H9 (cell line): ENCODE data around the gene MTMR3. TPM values are rescaled to one million over a fixed set of nuclear protein-coding genes. Genes with fewer than 3 reads are reported as not detected.

ENCODE experiments used
- DNase-seq: peaks from one replicate; pipeline ENCODE4 v3.0.0-alpha.2; 2017
- H2AFZ ChIP-seq: one replicate; pipeline ENCODE4 v1.6.1; 2013; ENCODE audit warnings: mild to moderate bottlenecking, low read length, control low read depth, moderate library complexity
- H2AK5ac ChIP-seq: 2 replicates; pipeline ENCODE4 v1.6.1; 2013; ENCODE audit warnings: low read length, control low read depth, mixed read lengths; ENCODE audit not compliant: insufficient read length
- H2BK120ac ChIP-seq: one replicate; pipeline ENCODE4 v1.6.1; 2013; ENCODE audit warnings: low read depth, mild to moderate bottlenecking, low read length, control low read depth, inconsistent platforms; ENCODE audit not compliant: poor library complexity, severe bottlenecking
- H2BK12ac ChIP-seq: 2 replicates; pipeline ENCODE4 v1.6.1; 2013; ENCODE audit warnings: low read length, control low read depth, mixed read lengths, low read depth; ENCODE audit not compliant: insufficient read length
- H2BK15ac ChIP-seq: 2 replicates; pipeline ENCODE4 v1.6.1; 2013; ENCODE audit warnings: low read depth, low read length, control low read depth
- H2BK20ac ChIP-seq: one replicate; pipeline ENCODE4 v1.6.1; 2013; ENCODE audit warnings: low read depth, mild to moderate bottlenecking, low read length, control low read depth, inconsistent platforms; ENCODE audit not compliant: poor library complexity, severe bottlenecking
- H2BK5ac ChIP-seq: 2 replicates; pipeline ENCODE4 v1.6.1; 2013; ENCODE audit warnings: low read length, control low read depth, mixed read lengths; ENCODE audit not compliant: insufficient read length
- H3K14ac ChIP-seq: 2 replicates; pipeline ENCODE4 v1.6.1; 2013; ENCODE audit warnings: low read length, control low read depth; ENCODE audit not compliant: insufficient read depth
- H3K18ac ChIP-seq: 2 replicates; pipeline ENCODE4 v1.6.1; 2013; ENCODE audit warnings: low read depth, mild to moderate bottlenecking, mixed read lengths, low read length, control low read depth; ENCODE audit not compliant: insufficient read length
- H3K23ac ChIP-seq: 2 replicates; pipeline ENCODE4 v1.6.1; 2013; ENCODE audit warnings: low read length, control low read depth, mixed read lengths, low read depth; ENCODE audit not compliant: insufficient read length
- H3K23me2 ChIP-seq: 2 replicates; pipeline ENCODE4 v1.6.1; 2013; ENCODE audit warnings: low read depth, mild to moderate bottlenecking, mixed read lengths, low read length, control low read depth; ENCODE audit not compliant: insufficient read length, poor library complexity, severe bottlenecking
- H3K27ac ChIP-seq: 2 replicates; pipeline ENCODE4 v1.5.1; 2013; ENCODE audit warnings: low read length, control low read depth, mixed read lengths, low read depth; ENCODE audit not compliant: insufficient read length
- H3K27me3 ChIP-seq: 2 replicates; pipeline ENCODE4 v1.6.1; 2013; ENCODE audit warnings: low read length, control low read depth, inconsistent platforms; ENCODE audit not compliant: insufficient read depth
- H3K4ac ChIP-seq: 2 replicates; pipeline ENCODE4 v1.6.1; 2013; ENCODE audit warnings: low read depth, mild to moderate bottlenecking, control low read depth, inconsistent platforms, low read length, moderate library complexity
- H3K4me1 ChIP-seq: 2 replicates; pipeline ENCODE4 v1.6.1; 2013; ENCODE audit warnings: low read length, control low read depth, inconsistent platforms; ENCODE audit not compliant: insufficient read depth
- H3K4me2 ChIP-seq: 2 replicates; pipeline ENCODE4 v1.6.1; 2013; ENCODE audit warnings: low read length, control low read depth, mixed read lengths; ENCODE audit not compliant: insufficient read length, insufficient read depth
- H3K56ac ChIP-seq: 2 replicates; pipeline ENCODE4 v1.6.1; 2013; ENCODE audit warnings: low read depth, mild to moderate bottlenecking, mixed read lengths, low read length, control low read depth; ENCODE audit not compliant: insufficient read length
- H3K79me1 ChIP-seq: 2 replicates; pipeline ENCODE4 v1.6.1; 2013; ENCODE audit warnings: low read depth, mild to moderate bottlenecking, moderate library complexity, low read length, control low read depth, inconsistent platforms; ENCODE audit not compliant: insufficient read depth, poor library complexity, severe bottlenecking
- H3K79me2 ChIP-seq: 2 replicates; pipeline ENCODE4 v1.6.1; 2013; ENCODE audit warnings: low read length, control low read depth, inconsistent platforms; ENCODE audit not compliant: insufficient read depth
- H3K9ac ChIP-seq: 2 replicates; pipeline ENCODE4 v1.6.1; 2013; ENCODE audit warnings: low read length, control low read depth, mixed read lengths; ENCODE audit not compliant: insufficient read length; ENCODE audit errors: extremely low read depth
- H3K9me3 ChIP-seq: one replicate; pipeline ENCODE4 v1.6.1; 2013; ENCODE audit warnings: low read depth, low read length, inconsistent platforms; ENCODE audit not compliant: control insufficient read depth
- H3T11ph ChIP-seq: one replicate; pipeline ENCODE4 v1.6.1; 2013; ENCODE audit warnings: mild to moderate bottlenecking, low read length, control low read depth, inconsistent platforms
- H4K20me1 ChIP-seq: one replicate; pipeline ENCODE4 v1.6.1; 2013; ENCODE audit not compliant: control insufficient read depth, insufficient read length, insufficient read depth
- H4K5ac ChIP-seq: 2 replicates; pipeline ENCODE4 v1.6.1; 2013; ENCODE audit warnings: low read depth, mild to moderate bottlenecking, mixed read lengths, low read length, control low read depth; ENCODE audit not compliant: insufficient read length
- H4K8ac ChIP-seq: replicated peaks from 2 replicates; pipeline ENCODE4 v1.6.1; 2013; ENCODE audit warnings: low read length, control low read depth, mixed read lengths, low read depth; ENCODE audit not compliant: insufficient read length
- H4K91ac ChIP-seq: 2 replicates; pipeline ENCODE4 v1.6.1; 2013; ENCODE audit warnings: low read depth, mild to moderate bottlenecking, moderate library complexity, mixed read lengths, low read length, control low read depth; ENCODE audit not compliant: insufficient read length
- H3K27ac Mint-ChIP-seq, 3 experiments: 2 replicates in 2 of 3; 3 replicates in 1 of 3; pipeline ENCODE4 v1.8.0; 2020 to 2021; ENCODE audit warnings: mixed read lengths in 3 of 3, mild to moderate bottlenecking in 1 of 3, moderate library complexity in 1 of 3
- H3K27me3 Mint-ChIP-seq: 2 replicates; pipeline ENCODE4 v1.8.0; 2021; ENCODE audit warnings: low read depth, mild to moderate bottlenecking, moderate library complexity, mixed read lengths
- H3K36me3 Mint-ChIP-seq, 3 experiments: 2 replicates in 2 of 3; 3 replicates in 1 of 3; pipeline ENCODE4 v1.8.0; 2020 to 2021; ENCODE audit warnings: low read depth in 3 of 3, mixed read lengths in 3 of 3; ENCODE audit not compliant: insufficient read depth in 1 of 3
- H3K4me1 Mint-ChIP-seq, 2 experiments: 2 replicates each; pipeline ENCODE4 v1.8.0; 2020; ENCODE audit warnings: mixed read lengths in 2 of 2
- H3K4me3 Mint-ChIP-seq, 2 experiments: 2 replicates in 1 of 2; 3 replicates in 1 of 2; pipeline ENCODE4 v1.8.0; 2020 to 2021; ENCODE audit warnings: mild to moderate bottlenecking in 2 of 2, mixed read lengths in 2 of 2, moderate library complexity in 1 of 2
- H3K9me3 Mint-ChIP-seq, 2 experiments: 2 replicates in 1 of 2; 3 replicates in 1 of 2; pipeline ENCODE4 v1.8.0; 2020; ENCODE audit warnings: mild to moderate bottlenecking in 2 of 2, mixed read lengths in 2 of 2, moderate library complexity in 1 of 2
- WGBS: extraction: QIAGEN DNeasy Blood & Tissue Kit; methylation state at CpG from one replicate; pipeline ENCODE4 v1.1.7; 2013; ENCODE audit warnings: missing lambda C conversion rate, low lambda C conversion rate, mixed read lengths; ENCODE audit not compliant: insufficient read length; ENCODE audit errors: extremely low coverage; 5-methylcytosine and 5-hydroxymethylcytosine counted together
- total RNA-seq: library from RNA; stranded (reverse); gene quantifications from 2 replicates; pipeline ENCODE4 v1.2.1, GENCODE V29; 2021
- TF ChIP-seq, protein P1 (sequence below): fragments of 200-600 bp; sonication (generic); conservative IDR thresholded peaks from 3 replicates; pipeline ENCODE4 v1.8.0; 2021; ENCODE audit warnings: antibody characterized with exemption, mild to moderate bottlenecking

Gene MTMR3
- total RNA-seq, 1 experiment from 2014 or later, result 19.8 TPM

DNA sequence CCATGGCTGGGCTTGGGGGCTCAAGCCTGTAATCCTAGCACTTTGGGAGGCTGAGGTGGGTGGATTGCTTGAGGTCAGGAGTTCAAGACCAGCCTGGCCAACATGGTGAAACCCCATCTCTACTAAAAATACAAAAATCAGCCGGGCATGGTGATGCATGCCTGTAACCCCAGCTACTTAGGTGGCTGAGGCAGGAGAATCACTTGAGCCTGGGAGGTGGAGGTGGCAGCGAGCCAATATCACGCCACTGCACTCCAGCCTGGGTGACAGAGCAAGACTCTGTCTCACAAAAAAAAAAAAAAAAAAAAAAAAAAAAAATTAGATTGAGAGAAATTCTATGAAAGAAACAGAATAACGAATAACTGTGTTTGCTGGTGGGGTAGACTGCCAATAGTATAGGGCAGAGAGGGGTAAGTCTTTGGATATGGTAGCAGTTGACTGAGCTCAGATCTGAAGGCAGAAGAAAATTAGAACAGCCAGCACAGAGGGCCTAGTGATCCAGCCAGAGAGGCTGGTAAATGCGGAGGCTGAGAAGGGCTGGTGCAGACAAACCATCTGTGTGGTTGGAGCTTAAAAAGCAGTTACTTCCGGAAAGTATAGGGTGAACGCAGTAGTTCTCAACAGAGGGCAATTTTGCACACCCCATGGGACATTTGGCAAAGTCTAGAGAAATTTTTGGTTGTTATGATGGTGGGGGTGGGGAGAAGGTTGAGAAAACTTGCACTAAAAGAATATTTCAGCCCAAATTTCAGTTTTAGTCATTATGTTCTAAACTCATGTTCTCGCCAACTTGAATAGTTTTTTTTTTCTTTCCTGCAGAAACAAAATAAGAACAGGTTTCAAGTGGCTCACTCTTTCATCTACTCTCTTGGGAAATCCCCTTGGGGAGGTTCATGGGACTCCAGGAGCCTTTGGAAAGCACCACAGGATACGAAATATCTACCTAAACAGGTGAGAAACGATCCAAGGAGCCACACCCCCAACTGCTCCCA is 195.6 kb downstream of the MTMR3 start:
- Histone ChIP-seq H3T11ph (no peak overlapping the region), H2BK12ac (no peak overlapping the region), H2AK5ac (no peak overlapping the region), H3K4me1 (no peaks in the 10 kb centered on the region), H2BK15ac (no peak overlapping the region), H3K27ac (no peak overlapping the region), H3K9me3 (no peaks in the 10 kb centered on the region), H3K4me2 (no peak overlapping the region), H3K27me3 (no peaks in the 10 kb centered on the region), H3K23ac (no peak overlapping the region), H3K18ac (no peak overlapping the region), H3K79me1 (no peaks in the 10 kb centered on the region), H3K79me2 (no peaks in the 10 kb centered on the region), H4K8ac (no peak overlapping the region), H4K20me1 (no peaks in the 10 kb centered on the region), H4K5ac (no peak overlapping the region), H2AFZ (no peak overlapping the region), H2BK5ac (no peak overlapping the region), H3K9ac (no peak overlapping the region), H4K91ac (no peak overlapping the region), H2BK20ac (no peak overlapping the region), H3K23me2 (peaks cover 4% of the 10 kb centered on the region), H3K14ac (no peak overlapping the region), H3K4ac (no peak overlapping the region), H3K56ac (no peak overlapping the region), H2BK120ac (no peak overlapping the region)
- Mint-ChIP-seq H3K9me3 (peaks cover 3 to 4% of the 10 kb centered on the region in 2 experiments; a peak in 3 of 5 replicates), H3K27me3 (peaks cover 27% of the 10 kb centered on the region), H3K27ac (peak overlapping the region in 1 of 3 experiments; percentile 29; a peak in 1 of 7 replicates), H3K4me1 (peaks cover 16 to 18% of the 10 kb centered on the region in 2 experiments), H3K36me3 (no peaks in the 10 kb centered on the region; a peak in 1 of 7 replicates), H3K4me3 (no peak overlapping the region)
- TF ChIP-seq, protein P1, sequence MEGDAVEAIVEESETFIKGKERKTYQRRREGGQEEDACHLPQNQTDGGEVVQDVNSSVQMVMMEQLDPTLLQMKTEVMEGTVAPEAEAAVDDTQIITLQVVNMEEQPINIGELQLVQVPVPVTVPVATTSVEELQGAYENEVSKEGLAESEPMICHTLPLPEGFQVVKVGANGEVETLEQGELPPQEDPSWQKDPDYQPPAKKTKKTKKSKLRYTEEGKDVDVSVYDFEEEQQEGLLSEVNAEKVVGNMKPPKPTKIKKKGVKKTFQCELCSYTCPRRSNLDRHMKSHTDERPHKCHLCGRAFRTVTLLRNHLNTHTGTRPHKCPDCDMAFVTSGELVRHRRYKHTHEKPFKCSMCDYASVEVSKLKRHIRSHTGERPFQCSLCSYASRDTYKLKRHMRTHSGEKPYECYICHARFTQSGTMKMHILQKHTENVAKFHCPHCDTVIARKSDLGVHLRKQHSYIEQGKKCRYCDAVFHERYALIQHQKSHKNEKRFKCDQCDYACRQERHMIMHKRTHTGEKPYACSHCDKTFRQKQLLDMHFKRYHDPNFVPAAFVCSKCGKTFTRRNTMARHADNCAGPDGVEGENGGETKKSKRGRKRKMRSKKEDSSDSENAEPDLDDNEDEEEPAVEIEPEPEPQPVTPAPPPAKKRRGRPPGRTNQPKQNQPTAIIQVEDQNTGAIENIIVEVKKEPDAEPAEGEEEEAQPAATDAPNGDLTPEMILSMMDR, result no peak
- no peak for DNase-seq
- no CpG with 5 or more reads among the region's 10 CpGs for WGBS
